NB4 (cell line): Measurements from ENCODE around the gene CHIC2.
"Not testable (repeated sequence)": the region's sequence is repeated elsewhere in the genome, so short reads cannot be mapped to it uniquely, and the experiment has no call there.

Experiments used
- DNase-seq: peaks from one replicate; pipeline ENCODE4 v3.0.0; 2010; ENCODE audit warnings: low read depth
- H3K4me3 ChIP-seq: one replicate; pipeline ENCODE4 v1.5.1; 2011; ENCODE audit warnings: mild to moderate bottlenecking, low read depth, low read length, moderate library complexity
- CTCF ChIP-seq: IDR thresholded peaks from one replicate; pipeline ENCODE4 v1.5.1; 2012; ENCODE audit warnings: low read depth, low read length
- MAX ChIP-seq: IDR thresholded peaks from 2 replicates; pipeline ENCODE4 v1.6.1; 2011; ENCODE audit warnings: low read depth, low read length
- MYC ChIP-seq: IDR thresholded peaks from 2 replicates; pipeline ENCODE4 v1.6.1; 2011; ENCODE audit warnings: low read depth, low read length
- POLR2A ChIP-seq: IDR thresholded peaks from 2 replicates; pipeline ENCODE4 v1.6.1; 2011; ENCODE audit warnings: mild to moderate bottlenecking; ENCODE audit not compliant: insufficient read length; ENCODE audit errors: extremely low read depth

CHIC2 gene

GRCh38 chr4:54058171-54058570, 6.2 kb downstream of the CHIC2 start:
- no peak for DNase-seq
- no peak overlapping the region for H3K4me3 ChIP-seq
- no peak for TF ChIP-seq MYC
- no peak for TF ChIP-seq POLR2A
- TF ChIP-seq MAX: no peak
- no peak for TF ChIP-seq CTCF

GRCh38 chr4:54056360-54056759, 8.0 kb downstream of the CHIC2 start:
- no peak overlapping the region for H3K4me3 ChIP-seq
- TF ChIP-seq MAX (no peak), CTCF (no peak), MYC (no peak), POLR2A (no peak)
- no peak for DNase-seq

- DNase-seq: no peak
- TF ChIP-seq MAX: no peak
- no peak for TF ChIP-seq POLR2A
- TF ChIP-seq CTCF: no peak
- TF ChIP-seq MYC: no peak
- H3K4me3 ChIP-seq: no peak overlapping the region
Observed at GRCh38 chr4:54055494-54055893, 8.9 kb downstream of the CHIC2 start.

- H3K4me3 ChIP-seq: no peak overlapping the region
- no peak for DNase-seq
- no peak for TF ChIP-seq MAX
Observed at GRCh38 chr4:54054501-54054900, 9.9 kb downstream of the CHIC2 start.

- not testable (repeated sequence) for DNase-seq, H3K4me3 ChIP-seq
Observed at GRCh38 chr4:54053322-54053721, 11.1 kb downstream of the CHIC2 start.

- no peak for TF ChIP-seq MAX
- no peak for TF ChIP-seq MYC
- TF ChIP-seq CTCF: no peak
- no peak for TF ChIP-seq POLR2A
- H3K4me3 ChIP-seq: no peak overlapping the region
- DNase-seq: no peak
Observed at GRCh38 chr4:54050214-54050904, 14.0 kb downstream of the CHIC2 start.

- DNase-seq, H3K4me3 ChIP-seq: not testable (repeated sequence)
Observed at GRCh38 chr4:54043630-54044029, 20.8 kb downstream of the CHIC2 start.
